Measurements from ENCODE around the gene MED12L.

GRCh38 chr3:151205482-151205881 lies 120.0 kb downstream of the MED12L start:
- TF ChIP-seq, protein P1, sequence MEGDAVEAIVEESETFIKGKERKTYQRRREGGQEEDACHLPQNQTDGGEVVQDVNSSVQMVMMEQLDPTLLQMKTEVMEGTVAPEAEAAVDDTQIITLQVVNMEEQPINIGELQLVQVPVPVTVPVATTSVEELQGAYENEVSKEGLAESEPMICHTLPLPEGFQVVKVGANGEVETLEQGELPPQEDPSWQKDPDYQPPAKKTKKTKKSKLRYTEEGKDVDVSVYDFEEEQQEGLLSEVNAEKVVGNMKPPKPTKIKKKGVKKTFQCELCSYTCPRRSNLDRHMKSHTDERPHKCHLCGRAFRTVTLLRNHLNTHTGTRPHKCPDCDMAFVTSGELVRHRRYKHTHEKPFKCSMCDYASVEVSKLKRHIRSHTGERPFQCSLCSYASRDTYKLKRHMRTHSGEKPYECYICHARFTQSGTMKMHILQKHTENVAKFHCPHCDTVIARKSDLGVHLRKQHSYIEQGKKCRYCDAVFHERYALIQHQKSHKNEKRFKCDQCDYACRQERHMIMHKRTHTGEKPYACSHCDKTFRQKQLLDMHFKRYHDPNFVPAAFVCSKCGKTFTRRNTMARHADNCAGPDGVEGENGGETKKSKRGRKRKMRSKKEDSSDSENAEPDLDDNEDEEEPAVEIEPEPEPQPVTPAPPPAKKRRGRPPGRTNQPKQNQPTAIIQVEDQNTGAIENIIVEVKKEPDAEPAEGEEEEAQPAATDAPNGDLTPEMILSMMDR (IDR thresholded peaks at IDR 0.05; ENCODE audit: low read length), result no peak
- TF ChIP-seq EZH2phosphoT487 (IDR thresholded peaks at IDR 0.05; ENCODE audit: low read length) (no peak), EZH2 (optimal IDR thresholded peaks at IDR 0.05; ENCODE audit: low read depth, low read length) (no peak)
